ENCODE data around the gene FILIP1L.

FILIP1L gene

DNA sequence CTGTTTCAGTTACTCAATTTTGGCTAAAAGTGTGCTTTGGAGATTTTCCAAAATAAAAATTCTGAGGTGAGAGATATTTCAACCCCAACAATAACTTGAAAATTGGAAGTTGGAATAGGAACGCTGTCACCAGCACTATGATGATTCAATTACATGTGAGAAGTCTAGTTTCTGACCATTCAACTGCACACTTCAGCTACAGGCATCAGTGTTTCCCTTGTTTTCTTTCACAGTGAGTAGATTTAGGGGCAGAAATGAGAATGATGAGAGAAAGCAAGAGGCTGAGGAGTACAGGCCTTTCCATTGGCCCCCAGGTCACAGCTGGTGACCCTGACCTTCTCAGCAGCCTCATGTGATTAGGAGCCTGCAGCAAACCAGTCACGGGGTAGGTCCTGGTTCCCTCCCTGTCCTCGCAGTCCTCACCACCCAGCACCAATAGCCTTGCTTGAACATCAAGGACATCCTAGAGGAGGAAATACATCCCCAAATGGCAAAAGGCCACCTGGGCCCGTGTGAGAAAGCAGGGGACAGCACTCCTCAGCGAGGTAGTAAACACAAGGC lies 10.0 kb upstream of the FILIP1L start:
- no peak for DNase-seq

DNA sequence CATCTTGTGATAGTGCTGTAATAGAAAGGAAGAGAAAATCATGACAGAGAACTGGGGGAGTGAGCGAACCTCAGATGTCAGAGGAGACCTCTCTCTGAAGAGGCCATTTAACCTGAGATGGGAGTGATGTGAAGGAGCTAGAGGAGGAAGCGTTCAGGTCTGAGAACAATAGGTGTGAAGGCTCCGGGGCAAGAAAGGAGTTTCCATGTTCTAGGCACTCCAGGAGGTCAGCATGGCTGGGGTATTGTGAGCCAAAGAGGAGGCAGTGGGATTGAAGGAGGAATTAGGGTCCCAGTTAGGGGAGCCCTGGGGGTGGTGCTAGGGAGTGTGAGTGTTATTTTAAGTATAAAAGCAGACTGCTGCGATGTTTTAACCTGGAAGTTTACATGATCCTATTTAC lies 8.8 kb upstream of the FILIP1L start:
- DNase-seq = no peak

DNA sequence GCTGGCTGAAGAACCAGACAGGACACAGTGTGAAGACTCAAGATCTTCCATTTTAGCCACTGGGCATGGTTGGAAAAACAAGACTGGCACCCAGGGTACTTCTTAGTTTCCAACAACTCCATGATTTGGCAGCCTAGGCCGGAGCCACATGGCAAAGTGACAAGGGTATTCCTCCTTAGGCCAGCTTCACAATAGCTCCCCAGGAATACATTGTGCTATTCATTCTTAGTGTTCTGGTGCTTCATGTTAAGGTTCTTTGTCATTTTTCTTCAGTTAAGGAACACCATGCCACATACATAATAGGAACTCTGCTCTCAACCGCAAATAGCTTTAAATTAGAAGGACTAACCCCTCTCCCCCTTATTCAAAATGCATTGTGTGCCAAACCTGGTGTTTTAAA lies 8.0 kb upstream of the FILIP1L start:
- no peak for DNase-seq

DNA sequence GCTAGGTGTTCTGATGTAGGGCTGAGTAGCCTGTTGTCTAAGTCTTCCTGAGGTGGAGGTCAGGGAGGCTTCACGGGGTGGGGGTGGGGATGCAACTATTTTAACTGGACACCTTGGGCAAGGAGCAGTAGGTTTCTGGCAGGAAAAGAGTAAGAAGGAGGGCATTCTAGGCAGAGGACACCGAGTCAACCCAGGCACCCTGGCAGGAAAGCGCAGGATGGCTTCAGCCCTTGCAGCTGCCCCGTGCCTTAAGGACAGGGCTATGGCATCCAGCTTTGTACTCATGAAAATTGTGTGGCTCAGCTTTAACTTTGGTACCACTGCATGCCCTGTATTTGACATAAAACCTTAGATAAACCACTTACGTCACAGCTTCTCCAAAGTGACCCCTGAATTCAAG lies 6.4 kb upstream of the FILIP1L start:
- DNase-seq = no peak

DNA sequence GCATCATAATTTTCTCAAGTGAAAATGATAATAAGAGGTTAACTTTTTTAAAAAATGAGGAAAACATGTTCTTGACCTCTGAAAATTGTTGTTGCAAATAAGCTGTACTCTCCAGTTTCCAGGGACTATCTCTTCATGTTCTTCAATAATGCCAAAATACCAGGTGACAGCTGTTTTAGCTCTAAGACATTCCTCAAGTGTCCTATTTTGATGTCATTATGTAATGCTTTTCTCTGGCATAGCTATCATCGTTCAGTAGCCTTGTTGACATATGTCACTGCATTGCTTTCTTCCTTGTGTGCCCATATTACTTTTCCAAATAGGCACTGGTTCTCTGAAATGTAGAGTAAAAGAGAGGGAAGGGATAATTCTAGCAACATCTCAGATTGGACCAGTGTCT lies 5.7 kb upstream of the FILIP1L start:
- no peak for DNase-seq

DNA sequence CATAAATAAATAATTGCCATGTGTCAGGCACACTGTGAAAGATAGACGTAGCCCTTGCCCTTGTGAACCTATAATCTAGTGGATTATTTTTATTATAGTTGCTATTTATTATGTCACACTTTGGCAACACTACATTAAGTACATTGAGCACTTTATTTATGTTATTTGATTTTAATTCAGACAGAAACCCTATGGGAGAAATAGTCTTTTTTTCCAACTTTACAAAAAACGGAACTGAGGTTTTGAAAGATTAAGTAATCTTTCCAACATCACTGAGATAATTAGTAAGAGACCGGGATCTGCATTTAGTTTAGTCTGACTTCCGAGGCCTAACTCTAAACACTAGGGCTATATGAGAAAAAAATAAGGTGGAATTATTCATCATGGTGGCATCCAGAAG lies 2.8 kb upstream of the FILIP1L start:
- DNase-seq = no peak

DNA sequence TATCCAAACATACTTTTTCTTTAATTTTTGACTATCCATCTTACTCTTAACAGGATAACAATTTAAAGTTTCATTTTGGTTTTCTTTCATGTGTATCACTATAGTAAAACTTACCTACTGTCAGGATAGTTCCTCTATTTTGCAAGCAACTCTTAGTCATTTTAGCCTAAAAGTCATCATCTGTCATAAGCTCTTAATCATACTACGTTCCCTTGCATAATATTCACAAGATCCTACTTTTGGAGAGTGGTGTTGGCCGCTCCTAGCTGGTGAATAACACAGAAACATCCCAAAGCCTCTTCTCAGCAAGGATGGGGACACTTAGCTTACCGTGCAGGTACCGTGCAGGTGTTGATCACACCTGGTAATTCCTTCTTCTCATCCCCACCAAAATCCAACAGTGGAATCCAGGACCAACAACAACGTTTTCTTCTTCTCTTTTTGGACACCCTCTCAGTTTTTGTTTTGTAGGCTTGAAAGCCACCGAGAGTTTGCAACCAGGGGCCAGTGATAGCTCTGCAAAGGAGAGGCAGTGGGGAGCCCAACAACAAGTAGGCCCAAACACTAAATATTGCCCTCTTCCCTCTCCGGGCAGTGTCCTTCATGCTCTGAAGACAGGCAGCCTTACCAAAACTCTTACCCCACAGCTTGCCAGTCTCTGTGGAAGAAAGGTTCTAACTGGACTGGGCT lies 433 bp downstream of the FILIP1L start:
- no peak for DNase-seq

DNA sequence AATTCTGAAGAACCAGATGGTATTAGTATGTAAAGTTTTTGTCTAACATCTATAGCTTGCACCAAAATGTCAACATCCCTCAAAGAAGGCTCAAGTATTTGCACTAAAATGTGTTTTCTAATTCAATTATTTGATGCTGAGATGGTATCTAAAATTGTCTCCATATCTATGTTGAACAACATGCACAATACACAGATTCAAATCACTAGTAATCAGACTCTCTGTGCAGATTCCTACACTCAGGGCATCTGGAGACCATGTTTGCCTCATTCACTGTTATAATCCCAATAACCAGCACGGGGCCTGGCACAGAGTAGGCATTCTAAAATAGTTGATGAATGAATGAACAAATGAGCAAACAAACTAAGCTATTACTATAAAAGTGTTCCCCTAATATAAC lies 2.6 kb downstream of the FILIP1L start:
- DNase-seq = no peak

DNA sequence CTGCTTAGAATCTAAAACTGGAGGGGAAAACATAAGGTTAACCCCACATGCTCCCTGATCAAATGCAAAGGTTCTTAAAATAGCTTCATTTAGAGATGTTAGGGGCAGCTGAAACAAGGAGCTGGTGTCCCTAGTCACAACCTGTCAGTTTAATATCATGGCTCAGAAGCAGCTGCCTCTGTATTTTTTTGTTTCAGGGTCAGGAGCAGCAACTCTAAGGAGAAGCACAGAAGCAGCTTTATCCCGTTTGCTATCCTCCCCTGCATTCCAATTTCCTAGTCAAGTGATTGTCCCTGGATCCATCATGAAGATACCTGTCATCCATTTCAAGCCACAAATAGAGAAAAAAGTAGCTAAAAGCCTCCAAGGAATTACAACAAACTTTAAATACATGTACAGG lies 4.1 kb downstream of the FILIP1L start:
- no peak for DNase-seq

DNA sequence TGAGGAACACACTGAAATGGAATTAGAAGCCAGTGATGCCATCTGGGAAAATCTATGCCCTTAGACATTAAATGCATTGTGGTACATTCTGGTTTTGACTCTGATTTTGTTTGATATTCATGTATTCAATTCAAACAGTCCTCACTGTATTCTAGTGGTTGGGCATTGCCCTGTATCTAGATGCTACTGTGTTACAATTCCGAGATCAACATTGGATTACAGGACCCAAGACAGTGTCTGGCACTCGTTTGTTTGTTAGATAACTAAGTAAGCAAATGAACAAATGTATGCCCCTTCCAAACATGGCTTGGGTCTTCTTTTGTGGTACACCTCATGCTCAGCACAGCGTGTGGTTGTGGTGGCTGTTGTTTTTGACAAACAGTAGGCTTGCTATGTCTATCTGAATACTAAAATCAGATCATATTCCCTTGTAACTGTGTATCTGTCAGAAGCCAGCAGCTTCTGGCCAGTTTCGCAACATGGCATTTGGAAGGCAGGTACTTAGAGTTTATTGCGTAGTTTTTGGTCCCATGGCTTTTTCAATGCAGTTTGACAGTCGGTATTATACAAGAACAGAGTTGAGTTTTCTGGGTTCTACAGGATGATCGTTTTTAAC lies 5.7 kb downstream of the FILIP1L start:
- DNase-seq = no peak

DNA sequence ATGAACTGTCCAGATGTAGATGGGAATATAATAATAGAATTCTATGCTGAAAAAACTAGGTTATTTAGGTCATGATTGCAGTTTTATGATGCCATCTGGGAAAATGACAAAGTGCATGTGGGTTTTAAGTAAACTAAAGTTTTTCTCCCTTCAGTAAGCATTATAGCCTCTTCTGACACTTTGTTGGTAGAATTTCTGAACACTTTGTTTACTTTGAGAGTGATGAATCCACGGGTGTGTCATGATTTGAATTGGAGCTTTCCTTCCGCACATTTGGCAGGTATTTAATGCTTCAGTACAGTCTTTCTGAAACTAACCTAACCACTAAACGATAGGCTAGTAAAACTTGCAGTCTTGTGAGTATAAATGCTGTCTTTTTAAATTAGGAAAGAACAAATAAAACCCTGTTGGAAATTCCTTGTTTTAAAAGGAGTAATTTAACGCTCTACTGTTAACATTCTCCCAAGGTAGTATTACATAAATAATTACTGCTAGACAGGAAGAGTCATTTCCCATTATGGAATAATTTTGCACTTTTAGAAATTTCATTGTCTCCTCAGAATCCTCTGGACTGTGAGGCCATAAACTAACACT lies 7.0 kb downstream of the FILIP1L start:
- DNase-seq = no peak

DNA sequence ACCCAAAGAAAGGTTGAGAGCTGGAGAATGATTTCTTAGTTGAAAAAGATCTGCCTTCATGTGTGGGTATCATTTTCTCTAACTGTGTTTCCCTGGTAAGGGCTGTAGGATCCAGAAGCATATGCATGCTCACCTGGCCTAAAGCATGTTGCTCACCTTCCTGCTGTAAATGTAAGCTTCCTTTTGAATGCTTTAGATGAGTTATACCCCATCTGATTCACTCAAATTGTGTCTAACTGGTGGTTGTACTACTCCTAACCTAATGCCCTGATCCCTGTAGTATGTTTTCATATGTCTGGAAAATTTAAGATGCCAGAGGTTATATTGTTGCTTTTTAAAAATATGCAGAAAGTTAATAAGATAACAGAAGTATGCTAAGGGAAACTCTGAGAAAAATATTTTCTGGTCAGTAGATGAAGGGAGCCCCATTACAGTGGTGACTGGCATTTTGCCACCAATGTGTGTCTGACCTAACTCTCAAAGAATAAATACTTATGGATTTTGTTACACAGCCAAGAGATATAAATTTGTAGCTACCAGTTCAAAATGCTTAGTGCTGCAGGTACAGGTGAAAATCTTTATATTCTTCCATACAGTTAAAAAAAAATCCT lies 7.7 kb downstream of the FILIP1L start:
- DNase-seq = no peak

DNA sequence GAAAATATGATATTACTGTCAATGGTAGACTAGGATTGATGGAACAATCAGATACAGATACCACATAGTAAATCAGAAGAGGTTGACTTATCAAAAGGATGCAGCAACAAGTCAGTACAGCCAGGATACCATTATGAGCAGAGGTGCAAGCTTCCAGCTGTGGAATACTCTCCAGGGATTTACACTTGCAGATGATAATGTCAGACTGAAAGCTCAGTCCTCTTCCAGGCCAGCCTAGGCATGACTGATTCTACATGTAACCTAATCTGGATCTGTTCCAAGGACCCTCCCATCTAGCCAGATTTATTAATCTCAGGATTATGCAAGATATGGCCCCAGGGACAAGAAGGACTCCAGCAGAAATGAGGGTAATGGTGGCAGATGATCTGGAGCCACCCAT lies 8.2 kb downstream of the FILIP1L start:
- DNase-seq = no peak

DNA sequence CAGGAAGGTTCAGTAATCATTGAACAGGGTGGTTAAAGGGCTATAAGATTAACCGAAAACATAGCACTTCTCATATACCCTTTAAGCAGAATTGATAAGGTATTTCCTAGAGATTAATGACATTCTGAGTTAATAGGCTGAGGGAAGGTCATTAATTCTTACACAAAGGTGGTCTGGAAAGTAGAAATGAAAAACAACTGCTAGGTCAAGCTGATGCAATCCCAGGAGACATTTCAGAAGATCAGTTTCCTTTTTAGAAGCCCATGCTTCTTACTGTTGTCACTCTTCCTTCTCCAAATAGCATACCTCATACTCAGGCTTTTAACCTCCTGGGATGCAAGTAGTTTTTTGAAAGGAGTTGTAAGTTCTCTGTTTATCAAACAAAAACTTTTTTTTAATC lies 8.8 kb downstream of the FILIP1L start:
- no peak for DNase-seq

DNA sequence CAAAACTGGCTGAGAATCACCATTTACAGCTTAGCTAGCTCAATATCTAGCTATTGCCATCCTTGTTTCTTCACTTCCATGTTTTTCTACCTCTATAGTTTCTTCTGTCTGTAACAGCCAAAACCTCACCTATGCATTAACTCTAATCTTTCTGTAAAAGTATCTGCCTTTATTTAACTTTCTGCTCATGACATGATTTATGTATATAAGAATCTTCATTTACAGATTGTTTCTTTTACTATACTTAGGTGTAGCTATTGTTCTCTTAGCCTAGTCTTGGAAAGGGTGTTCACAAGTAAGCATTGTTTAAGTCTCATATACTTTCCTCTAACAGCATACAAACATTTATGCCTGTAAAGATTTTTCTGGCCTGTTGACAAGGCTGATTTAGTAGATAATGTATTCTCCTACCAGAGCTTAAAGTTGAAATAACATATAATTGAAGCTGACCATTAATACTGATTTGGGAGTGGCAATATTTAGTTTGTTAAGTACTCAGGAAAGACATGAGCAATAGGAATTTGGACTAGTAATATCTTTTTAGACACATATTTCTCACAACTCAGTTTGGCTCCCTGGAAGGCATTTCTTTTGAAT lies 9.4 kb downstream of the FILIP1L start:
- DNase-seq = no peak

DNA sequence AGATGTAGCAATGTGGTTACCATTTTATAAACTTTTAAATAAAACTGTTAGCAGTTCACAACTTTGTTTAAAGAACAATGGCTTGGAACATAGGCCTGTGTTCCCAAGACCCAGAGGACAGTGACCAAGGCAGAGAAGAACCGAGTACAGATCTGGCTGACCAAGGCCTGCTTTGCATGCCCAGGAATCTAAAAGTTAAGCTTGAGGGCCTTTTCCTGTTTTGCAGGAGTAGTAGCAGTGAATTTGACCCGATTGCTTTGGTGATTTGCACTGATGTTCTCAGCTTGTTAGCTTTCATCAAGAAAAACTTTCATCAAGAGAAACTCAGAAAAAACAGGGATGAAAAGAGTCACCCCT lies 9.9 kb downstream of the FILIP1L start:
- no peak for DNase-seq

DNA sequence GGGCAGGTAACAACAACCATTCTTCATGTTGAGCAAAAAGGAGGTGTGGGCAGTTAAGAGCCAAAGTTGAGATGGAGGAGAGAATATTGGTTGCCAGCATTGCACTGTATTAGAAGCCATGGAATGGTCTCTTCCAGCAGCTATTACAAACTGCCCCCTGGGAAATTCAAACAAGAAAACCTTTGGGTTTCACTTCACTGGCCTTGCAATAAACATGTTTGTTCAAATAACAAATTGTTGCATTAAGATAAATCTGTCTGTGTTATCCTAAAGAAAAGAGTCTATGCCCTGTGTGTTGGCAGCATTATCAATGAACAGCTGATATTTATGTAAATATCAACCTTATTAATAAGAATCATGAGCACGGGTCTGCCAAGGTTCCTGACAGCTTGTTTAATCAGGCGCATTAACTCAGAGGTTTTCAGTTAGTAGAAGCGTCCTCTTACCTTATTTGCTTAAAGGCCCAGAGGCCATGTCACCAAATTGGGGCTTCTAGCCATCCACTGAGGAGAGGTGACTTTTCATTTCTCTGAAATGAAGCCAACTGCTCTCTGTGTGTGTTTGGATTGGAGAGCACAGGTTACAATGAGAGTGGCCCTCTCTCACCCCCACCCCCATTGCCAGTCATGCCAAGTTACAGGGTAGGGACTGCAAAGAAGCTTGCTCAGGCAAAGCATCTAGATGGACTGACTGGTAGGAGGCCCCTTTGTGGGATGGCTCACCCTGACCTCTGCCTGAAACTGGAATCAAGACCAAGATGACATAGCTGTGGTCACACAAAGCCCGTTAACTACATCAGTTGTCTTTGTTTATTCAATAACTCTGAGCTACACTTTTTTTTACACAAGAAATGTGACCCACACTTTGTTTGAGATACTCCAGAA lies 10.5 kb downstream of the FILIP1L start:
- DNase-seq = no peak

DNA sequence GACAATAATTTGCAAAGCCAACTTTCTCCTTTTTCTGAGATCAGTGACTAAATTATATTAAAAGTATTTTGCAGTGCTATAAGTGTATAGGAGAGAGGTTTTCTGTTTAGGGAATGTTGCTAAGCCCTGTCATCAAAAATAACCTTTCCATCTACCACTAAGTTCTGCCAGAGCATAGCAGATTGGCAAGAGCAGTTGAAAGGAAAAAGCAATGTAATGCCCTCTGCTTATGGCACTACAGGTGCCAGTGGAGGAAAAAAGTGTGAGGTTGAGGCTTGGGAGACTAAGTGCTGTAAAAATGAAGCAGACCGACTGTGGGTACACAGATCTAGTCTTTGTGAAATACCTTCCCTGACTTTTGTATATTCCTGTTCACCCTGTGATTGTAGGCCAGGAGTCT lies 11.5 kb downstream of the FILIP1L start:
- DNase-seq = no peak

DNA sequence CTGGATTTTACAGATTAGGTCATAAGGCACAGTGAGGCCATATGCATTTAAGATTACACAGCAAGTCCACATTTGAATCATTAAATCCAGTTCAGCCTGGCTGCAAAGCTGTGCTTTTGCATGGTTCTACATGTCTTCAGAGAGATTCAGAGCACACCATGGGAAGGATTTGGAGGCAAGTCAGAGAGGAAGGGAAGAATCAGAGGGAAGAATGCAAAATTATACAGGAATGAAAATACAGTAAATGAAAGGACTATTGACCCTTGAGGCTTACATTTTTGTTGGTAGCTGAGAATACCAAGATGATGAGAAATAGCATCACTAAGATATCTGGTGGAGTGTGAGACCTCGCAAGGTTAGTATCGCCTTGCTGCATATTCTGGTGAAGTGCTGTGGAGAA lies 13.9 kb downstream of the FILIP1L start:
- no peak for DNase-seq

DNA sequence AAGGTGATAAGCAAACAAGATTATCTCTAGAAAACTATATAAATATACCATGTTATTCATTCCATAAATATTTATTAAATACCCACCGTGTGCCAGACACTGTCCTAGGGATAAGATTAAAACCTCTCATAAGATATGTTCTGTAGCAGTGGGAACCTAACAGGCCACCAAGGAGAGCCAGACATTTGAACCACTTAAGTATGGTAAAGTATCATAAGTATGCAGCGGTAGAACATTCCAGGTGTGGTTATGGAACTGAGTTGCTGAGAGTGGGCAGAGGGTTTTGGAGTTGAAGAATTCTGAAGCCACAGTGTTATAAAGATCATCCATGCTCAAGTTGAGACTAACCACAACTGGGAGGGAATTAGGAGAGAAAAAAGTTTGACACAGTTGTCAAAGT lies 14.7 kb downstream of the FILIP1L start:
- no peak for DNase-seq

DNA sequence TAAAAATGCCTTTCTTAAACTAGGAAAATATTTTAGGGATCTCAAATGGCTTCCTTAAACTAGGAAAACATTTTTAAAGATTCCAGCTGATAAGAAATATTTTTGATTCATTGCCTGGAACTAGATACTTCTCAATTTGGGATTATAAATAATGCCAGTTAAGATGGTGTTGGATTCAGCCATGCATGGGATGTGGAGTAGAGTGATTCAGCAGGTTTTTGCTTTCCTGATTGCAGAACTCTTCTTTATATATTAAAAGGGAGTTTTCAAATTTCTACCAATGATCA lies 15.6 kb downstream of the FILIP1L start:
- no peak for DNase-seq

DNA sequence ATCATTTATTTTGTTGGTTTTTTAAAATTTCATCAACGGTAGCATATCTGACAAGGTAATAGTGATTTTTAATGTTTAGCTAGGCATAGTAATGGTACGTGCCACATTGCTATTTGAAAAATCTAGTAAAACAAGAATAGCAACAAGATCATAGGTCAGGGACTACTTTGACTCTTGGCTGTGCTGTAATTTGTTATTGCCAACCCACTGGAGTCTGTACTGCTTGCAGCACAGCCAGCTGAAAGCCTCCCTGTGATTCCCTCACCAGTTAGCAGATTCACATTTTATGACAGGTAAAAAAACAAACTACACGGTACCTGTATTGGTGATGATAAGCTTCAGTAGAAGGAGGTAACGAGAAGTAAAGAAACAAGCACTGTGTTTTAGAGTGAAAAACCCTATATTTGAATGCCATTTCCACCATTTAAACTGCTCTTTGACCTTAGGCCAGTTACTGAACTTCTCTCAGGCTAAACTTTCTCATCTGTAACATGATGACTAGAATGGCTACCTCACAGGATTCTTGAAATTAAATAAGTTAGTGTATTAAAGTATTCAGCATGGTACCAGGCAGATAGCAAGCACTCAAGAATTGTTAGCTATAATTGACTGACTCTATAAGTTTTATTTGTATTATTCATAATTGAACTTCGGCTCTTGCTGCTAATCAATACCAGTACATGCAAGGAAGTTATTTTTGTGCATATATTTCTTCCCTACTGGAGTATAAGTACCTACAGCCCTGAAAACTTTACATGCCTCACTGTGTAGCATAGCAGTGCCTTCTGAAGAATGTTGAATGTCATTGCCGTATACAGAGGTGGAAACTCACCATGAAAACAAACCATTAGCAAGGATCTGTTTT lies 16.1 kb downstream of the FILIP1L start:
- no peak for DNase-seq

All from activated CD4-positive, CD25-positive, alpha-beta regulatory T cell (primary cell).